OCI-LY1 (cell line): ENCODE data around the gene SEC61G.

ENCODE experiments used
- H2AFZ ChIP-seq: fragments of 200-600 bp; sonication (generic), shearing (Covaris generic); 2 replicates; pipeline ENCODE4 v1.6.0; 2014; ENCODE audit warnings: antibody characterized with exemption, mild to moderate bottlenecking, low read length
- H3F3A ChIP-seq: fragments of 200-600 bp; sonication (generic), shearing (Covaris generic); 2 replicates; pipeline ENCODE4 v1.6.0; 2014; ENCODE audit warnings: mild to moderate bottlenecking, antibody characterized with exemption, low read length, moderate library complexity; ENCODE audit not compliant: insufficient read depth
- H3K27ac ChIP-seq: fragments of 200-600 bp; sonication (generic); 2 replicates; pipeline ENCODE4 v1.5.1; 2014; ENCODE audit warnings: low read length, mixed run types, mild to moderate bottlenecking, low read depth; ENCODE audit not compliant: poor library complexity, severe bottlenecking
- H3K27me3 ChIP-seq: fragments of 200-600 bp; sonication (generic); 2 replicates; pipeline ENCODE4 v1.6.0; 2014; ENCODE audit warnings: antibody characterized with exemption, mild to moderate bottlenecking, low read length, moderate library complexity; ENCODE audit not compliant: insufficient read depth
- H3K36me3 ChIP-seq: fragments of 200-600 bp; sonication (generic); 2 replicates; pipeline ENCODE4 v1.6.1; 2014; ENCODE audit warnings: mild to moderate bottlenecking, antibody characterized with exemption, low read length, moderate library complexity, mixed read lengths; ENCODE audit not compliant: insufficient read depth
- H3K4me1 ChIP-seq: fragments of 200-600 bp; sonication (generic); 2 replicates; pipeline ENCODE4 v1.5.1; 2014; ENCODE audit warnings: mild to moderate bottlenecking, low read length, moderate library complexity; ENCODE audit not compliant: insufficient read depth, severe bottlenecking
- H3K4me2 ChIP-seq: fragments of 200-600 bp; sonication (generic), shearing (Covaris generic); 2 replicates; pipeline ENCODE4 v1.6.1; 2014; ENCODE audit warnings: low read length
- H3K4me3 ChIP-seq: fragments of 200-600 bp; sonication (generic); 2 replicates; pipeline ENCODE4 v1.5.1; 2014; ENCODE audit warnings: low read length, low read depth, mild to moderate bottlenecking, mixed read lengths; ENCODE audit not compliant: poor library complexity, severe bottlenecking
- H3K79me2 ChIP-seq: fragments of 200-600 bp; shearing (Covaris generic); 2 replicates; pipeline ENCODE4 v1.6.1; 2016; ENCODE audit warnings: mixed run types, low read length, mixed read lengths; ENCODE audit not compliant: insufficient read depth
- H3K9ac ChIP-seq: fragments of 200-600 bp; sonication (generic), shearing (Covaris generic); 2 replicates; pipeline ENCODE4 v1.6.1; 2014; ENCODE audit warnings: mild to moderate bottlenecking, low read length, mixed read lengths
- H3K9me2 ChIP-seq: fragments of 200-600 bp; sonication (generic), shearing (Covaris generic); 2 replicates; pipeline ENCODE4 v1.6.1; 2014; ENCODE audit warnings: low read depth, mild to moderate bottlenecking, low read length, mixed read lengths
- H3K9me3 ChIP-seq: fragments of 200-600 bp; shearing (Covaris generic); 2 replicates; pipeline ENCODE4 v1.6.1; 2014; ENCODE audit warnings: low read length, mixed read lengths
- H4K20me1 ChIP-seq: fragments of 200-600 bp; sonication (generic), shearing (Covaris generic); 2 replicates; pipeline ENCODE4 v1.6.0; 2016; ENCODE audit warnings: mild to moderate bottlenecking, low read length; ENCODE audit not compliant: insufficient read depth
- EZH2 ChIP-seq: fragments of 200-600 bp; sonication (generic), shearing (Covaris generic); IDR thresholded peaks from 2 replicates; pipeline ENCODE4 v1.8.0; 2017; ENCODE audit warnings: borderline replicate concordance, mixed run types, mild to moderate bottlenecking, antibody characterized with exemption, low read length, moderate library complexity, mixed read lengths
- TF ChIP-seq, protein P1 (sequence below): fragments of 200-600 bp; sonication (generic), shearing (Covaris generic); IDR thresholded peaks from 2 replicates; pipeline ENCODE4 v1.5.1; 2017; ENCODE audit warnings: mild to moderate bottlenecking, antibody characterized with exemption, low read length, moderate library complexity, mixed read lengths

The SEC61G gene

GRCh38 chr7:54778696-54779540 is 19.9 kb upstream of the SEC61G start:
- no peak overlapping the region for H2AFZ ChIP-seq
- no peaks in the 10 kb centered on the region for H4K20me1 ChIP-seq
- no peak overlapping the region for H3K4me3 ChIP-seq
- no peaks in the 10 kb centered on the region for H3K9me3 ChIP-seq
- no peak for TF ChIP-seq EZH2
- TF ChIP-seq, protein P1, sequence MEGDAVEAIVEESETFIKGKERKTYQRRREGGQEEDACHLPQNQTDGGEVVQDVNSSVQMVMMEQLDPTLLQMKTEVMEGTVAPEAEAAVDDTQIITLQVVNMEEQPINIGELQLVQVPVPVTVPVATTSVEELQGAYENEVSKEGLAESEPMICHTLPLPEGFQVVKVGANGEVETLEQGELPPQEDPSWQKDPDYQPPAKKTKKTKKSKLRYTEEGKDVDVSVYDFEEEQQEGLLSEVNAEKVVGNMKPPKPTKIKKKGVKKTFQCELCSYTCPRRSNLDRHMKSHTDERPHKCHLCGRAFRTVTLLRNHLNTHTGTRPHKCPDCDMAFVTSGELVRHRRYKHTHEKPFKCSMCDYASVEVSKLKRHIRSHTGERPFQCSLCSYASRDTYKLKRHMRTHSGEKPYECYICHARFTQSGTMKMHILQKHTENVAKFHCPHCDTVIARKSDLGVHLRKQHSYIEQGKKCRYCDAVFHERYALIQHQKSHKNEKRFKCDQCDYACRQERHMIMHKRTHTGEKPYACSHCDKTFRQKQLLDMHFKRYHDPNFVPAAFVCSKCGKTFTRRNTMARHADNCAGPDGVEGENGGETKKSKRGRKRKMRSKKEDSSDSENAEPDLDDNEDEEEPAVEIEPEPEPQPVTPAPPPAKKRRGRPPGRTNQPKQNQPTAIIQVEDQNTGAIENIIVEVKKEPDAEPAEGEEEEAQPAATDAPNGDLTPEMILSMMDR = no peak
- no peak overlapping the region for H3K27ac ChIP-seq
- H3K9ac ChIP-seq = no peak overlapping the region
- H3K27me3 ChIP-seq = no peaks in the 10 kb centered on the region; the same call in 1 of the 2 replicates
- no peak overlapping the region for H3K4me2 ChIP-seq
- no peaks in the 10 kb centered on the region for H3F3A ChIP-seq
- H3K9me2 ChIP-seq = no peaks in the 10 kb centered on the region
- no peaks in the 10 kb centered on the region for H3K36me3 ChIP-seq
- no peaks in the 10 kb centered on the region for H3K79me2 ChIP-seq
- peaks cover 3% of the 10 kb centered on the region for H3K4me1 ChIP-seq

- Histone ChIP-seq H3K9me3 (no peaks in the 10 kb centered on the region), H3K27me3 (no peaks in the 10 kb centered on the region; the same call in 1 of the 2 replicates), H3K9ac (no peak overlapping the region), H4K20me1 (no peaks in the 10 kb centered on the region), H3K4me1 (peaks cover 10% of the 10 kb centered on the region), H3K27ac (no peak overlapping the region), H3F3A (no peaks in the 10 kb centered on the region), H3K79me2 (no peaks in the 10 kb centered on the region), H3K4me3 (no peak overlapping the region), H3K36me3 (no peaks in the 10 kb centered on the region), H3K9me2 (no peaks in the 10 kb centered on the region), H2AFZ (no peak overlapping the region), H3K4me2 (no peak overlapping the region)
- TF ChIP-seq, protein P1 = no peak
- TF ChIP-seq EZH2 = no peak
Measured at GRCh38 chr7:54778166-54778565, 19.2 kb upstream of the SEC61G start.

GRCh38 chr7:54774785-54775740 is 16.1 kb upstream of the SEC61G start:
- no peaks in the 10 kb centered on the region for H3K27me3 ChIP-seq
- peaks cover 10% of the 10 kb centered on the region for H3K4me1 ChIP-seq
- no peak overlapping the region for H3K27ac ChIP-seq
- no peaks in the 10 kb centered on the region for H3K36me3 ChIP-seq
- H3K79me2 ChIP-seq = no peaks in the 10 kb centered on the region
- H3K9ac ChIP-seq = no peak overlapping the region
- no peaks in the 10 kb centered on the region for H3K9me2 ChIP-seq
- no peaks in the 10 kb centered on the region for H4K20me1 ChIP-seq
- no peak overlapping the region for H2AFZ ChIP-seq
- no peaks in the 10 kb centered on the region for H3K9me3 ChIP-seq
- H3K4me2 ChIP-seq = no peak overlapping the region
- TF ChIP-seq, protein P1 = no peak
- TF ChIP-seq EZH2 = no peak
- no peaks in the 10 kb centered on the region for H3F3A ChIP-seq
- H3K4me3 ChIP-seq = no peak overlapping the region
